ENCODE data around the gene ZCCHC7. TPM values are rescaled to one million over a fixed set of nuclear protein-coding genes. Genes with fewer than 3 reads are reported as not detected.

Gene ZCCHC7
- total RNA-seq, 1 experiment from 2014 or later, result 31.2 TPM

DNA sequence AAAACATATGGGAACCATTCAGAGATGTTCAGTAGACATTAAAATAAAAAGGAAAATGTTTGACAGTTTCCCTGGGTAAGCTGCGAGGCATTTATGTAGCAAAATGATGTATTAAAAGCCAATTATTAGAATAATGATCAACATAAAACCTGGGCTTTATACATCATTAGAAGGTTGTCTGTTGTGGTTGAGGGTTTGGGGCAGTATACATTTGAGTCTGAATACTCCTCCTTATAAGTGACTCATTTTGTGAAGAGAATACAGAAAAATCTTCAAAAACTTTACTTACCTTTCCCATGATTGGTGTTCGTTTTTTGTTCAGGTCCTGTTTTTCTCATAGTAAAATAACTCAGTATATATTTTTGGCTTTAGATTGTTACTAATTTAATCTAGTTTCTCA, 119.5 kb downstream of the ZCCHC7 start:
- Histone ChIP-seq H4K20me1 (ENCODE audit: insufficient read depth) (no peaks in the 10 kb centered on the region; the same call in none of the 2 replicates), H3K9me3 (ENCODE audit: control insufficient read depth in 1 of 2, insufficient read depth in 1 of 2, low read depth in 1 of 2, low read length in 2 of 2) (no peaks in the 10 kb centered on the region), H2AFZ (ENCODE audit: low read depth, low read length, poor library complexity, severe bottlenecking) (no peak overlapping the region), H3K27me3 (ENCODE audit: insufficient read depth, low read length) (no peaks in the 10 kb centered on the region), H3K27ac (ENCODE audit: low read depth, low read length) (no peak overlapping the region), H3K9ac (ENCODE audit: low read length) (no peak overlapping the region), H3K36me3 (ENCODE audit: control insufficient read depth in 1 of 2, insufficient read depth in 2 of 2, low read length in 2 of 2) (no peaks in the 10 kb centered on the region), H3K9me2 (ENCODE audit: insufficient read depth) (peaks cover 4% of the 10 kb centered on the region; the same call in 1 of the 2 replicates), H3K4me3 (replicated peaks in 1 of 2; ENCODE audit: low read depth in 1 of 2, low read length in 2 of 2) (no peak overlapping the region), H3K79me2 (ENCODE audit: insufficient read depth, low read length) (peaks cover 22% of the 10 kb centered on the region), H3K4me2 (ENCODE audit: low read length) (no peak overlapping the region), H3K4me1 (ENCODE audit: control insufficient read depth in 1 of 2, insufficient read depth in 2 of 2, low read length in 2 of 2) (peaks cover 0 to 5% of the 10 kb centered on the region in 2 experiments; a peak in 2 of 4 replicates)
- CTCF ChIA-PET, result no interaction called here
- DNase-seq (ENCODE audit: low read depth, low spot score) (no peak), ATAC-seq (no peak)
- POLR2A ChIA-PET, result no interaction called here
- TF ChIP-seq, protein P1, sequence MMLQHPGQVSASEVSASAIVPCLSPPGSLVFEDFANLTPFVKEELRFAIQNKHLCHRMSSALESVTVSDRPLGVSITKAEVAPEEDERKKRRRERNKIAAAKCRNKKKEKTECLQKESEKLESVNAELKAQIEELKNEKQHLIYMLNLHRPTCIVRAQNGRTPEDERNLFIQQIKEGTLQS (IDR thresholded peaks at IDR 0.05), result no peak
- TF ChIP-seq JUND (IDR thresholded peaks at IDR 0.05), result no peak
- TF ChIP-seq ELF1 (IDR thresholded peaks at IDR 0.05; ENCODE audit: borderline replicate concordance, low read depth), result no peak
- TF ChIP-seq EGR1 (IDR thresholded peaks at IDR 0.05; ENCODE audit: low read depth), result no peak
- intact Hi-C loops (cut with micrococcal nuclease), result no loop called here
- BruUV-seq (replicated peaks), result no TSS peak
- RAD21 ChIA-PET (ENCODE audit: low non-redundant PET in 1 of 2, low total read pairs in 2 of 2, uncharacterized antibody in 2 of 2, unreplicated experiment in 2 of 2), result no interaction called here

DNA sequence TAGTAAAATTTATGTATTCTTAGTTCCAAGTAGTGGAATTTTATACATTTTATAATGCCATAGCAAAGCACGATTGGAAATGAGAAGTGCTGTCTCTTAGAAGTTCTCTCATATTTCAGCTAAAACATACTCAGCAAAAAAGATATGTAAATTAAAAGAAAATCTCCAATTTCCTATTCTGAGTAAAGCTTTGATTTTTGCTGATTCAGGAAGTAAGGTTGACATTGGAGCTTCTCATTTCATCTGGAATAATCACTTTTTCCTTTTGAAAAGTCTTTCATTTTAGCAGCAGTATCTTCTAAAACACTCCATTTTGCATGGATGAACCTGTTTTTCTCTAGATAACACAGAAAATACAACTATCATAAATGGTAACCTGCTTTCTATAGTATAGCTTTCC, 121.0 kb downstream of the ZCCHC7 start:
- DNase-seq (ENCODE audit: low read depth, low spot score) (no peak), ATAC-seq (no peak)
- no peaks in the 10 kb centered on the region for H3K27me3 ChIP-seq (ENCODE audit: insufficient read depth, low read length)
- peaks cover 22% of the 10 kb centered on the region for H3K79me2 ChIP-seq (ENCODE audit: insufficient read depth, low read length)
- no peak overlapping the region for H2AFZ ChIP-seq (ENCODE audit: low read depth, low read length, poor library complexity, severe bottlenecking)
- H3K36me3 ChIP-seq (ENCODE audit: control insufficient read depth in 1 of 2, insufficient read depth in 2 of 2, low read length in 2 of 2), result no peaks in the 10 kb centered on the region
- H4K20me1 ChIP-seq (ENCODE audit: insufficient read depth), result no peaks in the 10 kb centered on the region; the same call in none of the 2 replicates
- peaks cover 0 to 5% of the 10 kb centered on the region in 2 experiments; a peak in 2 of 4 replicates for H3K4me1 ChIP-seq (ENCODE audit: control insufficient read depth in 1 of 2, insufficient read depth in 2 of 2, low read length in 2 of 2)
- POLR2A ChIA-PET, result interaction anchor here (1.6 kb wide), 1 partner anchor 11 kb away, joined by 3 read pairs; no protein-coding TSS in a partner anchor
- H3K9ac ChIP-seq (ENCODE audit: low read length), result no peak overlapping the region
- no peaks in the 10 kb centered on the region for H3K9me3 ChIP-seq (ENCODE audit: control insufficient read depth in 1 of 2, insufficient read depth in 1 of 2, low read depth in 1 of 2, low read length in 2 of 2)
- H3K27ac ChIP-seq (ENCODE audit: low read depth, low read length), result no peak overlapping the region
- CTCF ChIA-PET, result interaction anchor here (1.0 kb wide), 1 partner anchor 9 kb away, joined by 4 read pairs; no protein-coding TSS in a partner anchor
- RAD21 ChIA-PET (ENCODE audit: low non-redundant PET in 1 of 2, low total read pairs in 2 of 2, uncharacterized antibody in 2 of 2, unreplicated experiment in 2 of 2), result no interaction called here
- TF ChIP-seq EZH2 (IDR thresholded peaks at IDR 0.05), result no peak
- TF ChIP-seq, protein P2, sequence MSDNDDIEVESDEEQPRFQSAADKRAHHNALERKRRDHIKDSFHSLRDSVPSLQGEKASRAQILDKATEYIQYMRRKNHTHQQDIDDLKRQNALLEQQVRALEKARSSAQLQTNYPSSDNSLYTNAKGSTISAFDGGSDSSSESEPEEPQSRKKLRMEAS (IDR thresholded peaks at IDR 0.05), result no peak
- no peak for TF ChIP-seq POLR2AphosphoS5 (IDR thresholded peaks at IDR 0.05; ENCODE audit: low read depth, low read length)
- TF ChIP-seq SP1 (IDR thresholded peaks at IDR 0.05; ENCODE audit: low read depth), result no peak
- no peak for TF ChIP-seq JUND (IDR thresholded peaks at IDR 0.05)
- TF ChIP-seq ELF1 (IDR thresholded peaks at IDR 0.05; ENCODE audit: borderline replicate concordance, low read depth), result no peak
- TF ChIP-seq EZH2phosphoT487 (IDR thresholded peaks at IDR 0.05; ENCODE audit: borderline replicate concordance), result no peak
- no peak for TF ChIP-seq POLR2A (IDR thresholded peaks at IDR 0.05; ENCODE audit: borderline replicate concordance, extremely low read depth, insufficient read depth, insufficient read length)
- no peak for TF ChIP-seq YY1 (IDR thresholded peaks at IDR 0.05; ENCODE audit: extremely low read depth, insufficient replicate concordance, low read depth, low read length)
- no peak for TF ChIP-seq SRF (IDR thresholded peaks at IDR 0.05; ENCODE audit: low read depth)
- no peak for TF ChIP-seq RAD21 (IDR thresholded peaks at IDR 0.05; ENCODE audit: low read depth)
- TF ChIP-seq EGR1 (IDR thresholded peaks at IDR 0.05; ENCODE audit: low read depth), result no peak
- TF ChIP-seq CEBPB (IDR thresholded peaks at IDR 0.05; ENCODE audit: low read depth), result no peak
- no peak for TF ChIP-seq FOSL1 (IDR thresholded peaks at IDR 0.05; ENCODE audit: low read depth)
- TF ChIP-seq CBX3 (IDR thresholded peaks at IDR 0.05; ENCODE audit: low read depth), result no peak
- TF ChIP-seq, protein P3, sequence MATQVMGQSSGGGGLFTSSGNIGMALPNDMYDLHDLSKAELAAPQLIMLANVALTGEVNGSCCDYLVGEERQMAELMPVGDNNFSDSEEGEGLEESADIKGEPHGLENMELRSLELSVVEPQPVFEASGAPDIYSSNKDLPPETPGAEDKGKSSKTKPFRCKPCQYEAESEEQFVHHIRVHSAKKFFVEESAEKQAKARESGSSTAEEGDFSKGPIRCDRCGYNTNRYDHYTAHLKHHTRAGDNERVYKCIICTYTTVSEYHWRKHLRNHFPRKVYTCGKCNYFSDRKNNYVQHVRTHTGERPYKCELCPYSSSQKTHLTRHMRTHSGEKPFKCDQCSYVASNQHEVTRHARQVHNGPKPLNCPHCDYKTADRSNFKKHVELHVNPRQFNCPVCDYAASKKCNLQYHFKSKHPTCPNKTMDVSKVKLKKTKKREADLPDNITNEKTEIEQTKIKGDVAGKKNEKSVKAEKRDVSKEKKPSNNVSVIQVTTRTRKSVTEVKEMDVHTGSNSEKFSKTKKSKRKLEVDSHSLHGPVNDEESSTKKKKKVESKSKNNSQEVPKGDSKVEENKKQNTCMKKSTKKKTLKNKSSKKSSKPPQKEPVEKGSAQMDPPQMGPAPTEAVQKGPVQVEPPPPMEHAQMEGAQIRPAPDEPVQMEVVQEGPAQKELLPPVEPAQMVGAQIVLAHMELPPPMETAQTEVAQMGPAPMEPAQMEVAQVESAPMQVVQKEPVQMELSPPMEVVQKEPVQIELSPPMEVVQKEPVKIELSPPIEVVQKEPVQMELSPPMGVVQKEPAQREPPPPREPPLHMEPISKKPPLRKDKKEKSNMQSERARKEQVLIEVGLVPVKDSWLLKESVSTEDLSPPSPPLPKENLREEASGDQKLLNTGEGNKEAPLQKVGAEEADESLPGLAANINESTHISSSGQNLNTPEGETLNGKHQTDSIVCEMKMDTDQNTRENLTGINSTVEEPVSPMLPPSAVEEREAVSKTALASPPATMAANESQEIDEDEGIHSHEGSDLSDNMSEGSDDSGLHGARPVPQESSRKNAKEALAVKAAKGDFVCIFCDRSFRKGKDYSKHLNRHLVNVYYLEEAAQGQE (IDR thresholded peaks at IDR 0.05; ENCODE audit: low read depth), result no peak
- TF ChIP-seq SIN3A (IDR thresholded peaks at IDR 0.05; ENCODE audit: low read depth), result no peak
- BruUV-seq (replicated peaks), result no TSS peak
- intact Hi-C loops (cut with micrococcal nuclease), result no loop called here
- no peak overlapping the region for H3K4me2 ChIP-seq (ENCODE audit: low read length)
- H3K9me2 ChIP-seq (ENCODE audit: insufficient read depth), result peaks cover 4% of the 10 kb centered on the region; the same call in 1 of the 2 replicates
- no peak overlapping the region for H3K4me3 ChIP-seq (replicated peaks in 1 of 2; ENCODE audit: low read depth in 1 of 2, low read length in 2 of 2)

Measured in HCT116 (cell line).